ENCODE results near the gene AHNAK2.

The AHNAK2 gene

GRCh38 chr14:104898195-104898558 is 80.0 kb downstream of the AHNAK2 start:
- no peak for TF ChIP-seq CTCF (IDR thresholded peaks at IDR 0.05; ENCODE audit: low read length)
- no peak for TF ChIP-seq EZH2 (IDR thresholded peaks at IDR 0.05; ENCODE audit: borderline replicate concordance, low read length)
- H3K9ac ChIP-seq (ENCODE audit: low read length): no peak overlapping the region
- H3K27ac ChIP-seq (ENCODE audit: low read depth, low read length, poor library complexity, severe bottlenecking): no peak overlapping the region
- H3K9me2 ChIP-seq (ENCODE audit: low read depth, low read length): no peaks in the 10 kb centered on the region
- no peak overlapping the region for H2AFZ ChIP-seq (ENCODE audit: low read length)
- no peaks in the 10 kb centered on the region for H4K20me1 ChIP-seq (ENCODE audit: insufficient read depth, low read length)
- H3K9me3 ChIP-seq (ENCODE audit: low read length): no peaks in the 10 kb centered on the region
- peaks cover 23% of the 10 kb centered on the region for H3K4me1 ChIP-seq (ENCODE audit: insufficient read depth, low read length, severe bottlenecking)
- no peaks in the 10 kb centered on the region for H3K79me2 ChIP-seq (ENCODE audit: insufficient read depth, low read length)
- H3K4me3 ChIP-seq (ENCODE audit: low read depth, low read length, poor library complexity, severe bottlenecking): no peak overlapping the region
- no peaks in the 10 kb centered on the region for H3F3A ChIP-seq (ENCODE audit: insufficient read depth, low read length)
- no peaks in the 10 kb centered on the region for H3K36me3 ChIP-seq (ENCODE audit: insufficient read depth, low read length)
- H3K27me3 ChIP-seq (ENCODE audit: insufficient read depth, low read length): peaks cover 6% of the 10 kb centered on the region; the same call in 1 of the 2 replicates
- no peak overlapping the region for H3K4me2 ChIP-seq (ENCODE audit: low read length)

- Histone ChIP-seq H3K4me1 (ENCODE audit: insufficient read depth, low read length, severe bottlenecking) (peaks cover 23% of the 10 kb centered on the region), H2AFZ (ENCODE audit: low read length) (no peak overlapping the region)
Measured at GRCh38 chr14:104897330-104898194, 80.6 kb downstream of the AHNAK2 start.

GRCh38 chr14:104895786-104896661 is 82.2 kb downstream of the AHNAK2 start:
- TF ChIP-seq EZH2 (IDR thresholded peaks at IDR 0.05; ENCODE audit: borderline replicate concordance, low read length) (no peak), CTCF (IDR thresholded peaks at IDR 0.05; ENCODE audit: low read length) (no peak)
- Histone ChIP-seq H3K9me2 (ENCODE audit: low read depth, low read length) (no peaks in the 10 kb centered on the region), H3K4me3 (ENCODE audit: low read depth, low read length, poor library complexity, severe bottlenecking) (no peak overlapping the region), H3F3A (ENCODE audit: insufficient read depth, low read length) (no peaks in the 10 kb centered on the region), H3K9ac (ENCODE audit: low read length) (no peak overlapping the region), H3K9me3 (ENCODE audit: low read length) (no peaks in the 10 kb centered on the region), H4K20me1 (ENCODE audit: insufficient read depth, low read length) (no peaks in the 10 kb centered on the region), H3K27ac (ENCODE audit: low read depth, low read length, poor library complexity, severe bottlenecking) (no peak overlapping the region), H3K79me2 (ENCODE audit: insufficient read depth, low read length) (no peaks in the 10 kb centered on the region), H3K27me3 (ENCODE audit: insufficient read depth, low read length) (peaks cover 10% of the 10 kb centered on the region), H3K4me1 (ENCODE audit: insufficient read depth, low read length, severe bottlenecking) (peaks cover 23% of the 10 kb centered on the region), H3K4me2 (ENCODE audit: low read length) (peak overlapping the region; percentile 20; the same call in 1 of the 2 replicates), H2AFZ (ENCODE audit: low read length) (no peak overlapping the region), H3K36me3 (ENCODE audit: insufficient read depth, low read length) (no peaks in the 10 kb centered on the region)

More at GRCh38 chr14:104897330-104898194, 80.6 kb downstream of the AHNAK2 start:
- H3K79me2 ChIP-seq (ENCODE audit: insufficient read depth, low read length): no peaks in the 10 kb centered on the region
- no peak for TF ChIP-seq EZH2 (IDR thresholded peaks at IDR 0.05; ENCODE audit: borderline replicate concordance, low read length)
- TF ChIP-seq CTCF (IDR thresholded peaks at IDR 0.05; ENCODE audit: low read length): no peak
- no peaks in the 10 kb centered on the region for H3F3A ChIP-seq (ENCODE audit: insufficient read depth, low read length)
- no peaks in the 10 kb centered on the region for H4K20me1 ChIP-seq (ENCODE audit: insufficient read depth, low read length)
- H3K4me3 ChIP-seq (ENCODE audit: low read depth, low read length, poor library complexity, severe bottlenecking): no peak overlapping the region
- H3K9ac ChIP-seq (ENCODE audit: low read length): no peak overlapping the region
- no peak overlapping the region for H3K27ac ChIP-seq (ENCODE audit: low read depth, low read length, poor library complexity, severe bottlenecking)
- no peaks in the 10 kb centered on the region for H3K9me3 ChIP-seq (ENCODE audit: low read length)
- no peak overlapping the region for H3K4me2 ChIP-seq (ENCODE audit: low read length)
- no peaks in the 10 kb centered on the region for H3K9me2 ChIP-seq (ENCODE audit: low read depth, low read length)
- no peaks in the 10 kb centered on the region for H3K36me3 ChIP-seq (ENCODE audit: insufficient read depth, low read length)
- H3K27me3 ChIP-seq (ENCODE audit: insufficient read depth, low read length): peaks cover 10% of the 10 kb centered on the region
